COLO668 (cell line): ENCODE data around the gene KIF23.
A peak's percentile ranks its signal among the peaks of the same experiment; 100 is the strongest.
"Not testable (repeated sequence)": the region's sequence is repeated elsewhere in the genome, so short reads cannot be mapped to it uniquely, and the experiment has no call there.

Experiments used
- DNase-seq: peaks from one replicate; lab custom pipeline; 2025; ENCODE audit not compliant: unreplicated experiment; lab: John Stamatoyannopoulos, UW

KIF23 gene

GRCh38 chr15:69434238-69434637 lies 20.1 kb downstream of the KIF23 start:
- DNase-seq: no peak

GRCh38 chr15:69434679-69435078 lies 20.5 kb downstream of the KIF23 start:
- no peak for DNase-seq

GRCh38 chr15:69435985-69436384 lies 21.8 kb downstream of the KIF23 start:
- DNase-seq: no peak

- DNase-seq: no peak
These were observed 22.8 kb downstream of the KIF23 start for GRCh38 chr15:69436951-69437350.

GRCh38 chr15:69439623-69440022 lies 25.5 kb downstream of the KIF23 start:
- no peak for DNase-seq

- no peak for DNase-seq
These were observed 29.0 kb downstream of the KIF23 start for GRCh38 chr15:69443032-69443611.

GRCh38 chr15:69444686-69445085 lies 30.5 kb downstream of the KIF23 start:
- no peak for DNase-seq

GRCh38 chr15:69446953-69447352 lies 32.8 kb downstream of the KIF23 start:
- no peak for DNase-seq

- not testable (repeated sequence) for DNase-seq
These were observed 36.1 kb downstream of the KIF23 start for GRCh38 chr15:69450221-69450620.

GRCh38 chr15:69450968-69451695 lies 37.0 kb downstream of the KIF23 start:
- no peak for DNase-seq

- peak; percentile 64 for DNase-seq
These were observed 38.0 kb downstream of the KIF23 start for GRCh38 chr15:69451951-69452691.

GRCh38 chr15:69452692-69453521 lies 38.8 kb downstream of the KIF23 start, which contains the start of gene RPLP1:
RPLP1 (plus strand) TSS chr15:69452818; CDS start chr15:69452949, 131 bp downstream.
- DNase-seq: peak; percentile 96

GRCh38 chr15:69454953-69455352 lies 40.8 kb downstream of the KIF23 start:
- DNase-seq: no peak

GRCh38 chr15:69456208-69457166 lies 42.3 kb downstream of the KIF23 start:
- no peak for DNase-seq

- DNase-seq: no peak
These were observed 43.4 kb downstream of the KIF23 start for GRCh38 chr15:69457304-69458280.

GRCh38 chr15:69459066-69459465 lies 44.9 kb downstream of the KIF23 start:
- DNase-seq: no peak

- DNase-seq: no peak
These were observed 46.3 kb downstream of the KIF23 start for GRCh38 chr15:69460481-69460880.

- DNase-seq: peak; percentile 27
These were observed 47.9 kb downstream of the KIF23 start for GRCh38 chr15:69462030-69462492.
